GM12872 (cell line): Measurements from ENCODE around the gene AGO3.

ENCODE experiments used
- CTCF ChIP-seq: IDR thresholded peaks from 3 replicates; pipeline ENCODE4 v1.5.1; 2011; ENCODE audit warnings: low read depth, mild to moderate bottlenecking, low read length, moderate library complexity; ENCODE audit not compliant: insufficient read depth

AGO3 gene

GRCh38 chr1:36095760-36096405 lies 165.0 kb downstream of the AGO3 start:
- no peak for TF ChIP-seq CTCF

GRCh38 chr1:36096500-36097432 lies 165.9 kb downstream of the AGO3 start:
- peak; percentile 30; the same call in 1 of the 3 replicates for TF ChIP-seq CTCF

- TF ChIP-seq CTCF = no peak
These were observed 167.0 kb downstream of the AGO3 start for GRCh38 chr1:36097693-36098585.

GRCh38 chr1:36098650-36099365 lies 167.9 kb downstream of the AGO3 start:
- TF ChIP-seq CTCF = no peak

GRCh38 chr1:36099681-36100341 lies 168.9 kb downstream of the AGO3 start:
- peak; percentile 87 for TF ChIP-seq CTCF

- TF ChIP-seq CTCF = no peak
These were observed 169.5 kb downstream of the AGO3 start for GRCh38 chr1:36100376-36100775.
